HL-60 (cell line): ENCODE measurements around the gene TDRD5.

Experiments
- CTCF ChIP-seq: IDR thresholded peaks from one replicate; pipeline ENCODE4 v1.5.1; 2011; ENCODE audit warnings: low read length, control low read depth, inconsistent platforms; ENCODE audit not compliant: insufficient read depth
- POLR2AphosphoS5 ChIP-seq: IDR thresholded peaks from 2 replicates; pipeline ENCODE4 v1.6.1; 2012; ENCODE audit warnings: low read depth
- REST ChIP-seq: IDR thresholded peaks from 2 replicates; pipeline ENCODE4 v1.6.1; 2012; ENCODE audit warnings: low read depth; ENCODE audit not compliant: insufficient replicate concordance

GRCh38 chr1:179702946-179703539 lies 111.4 kb downstream of the TDRD5 start:
- TF ChIP-seq REST, result no peak
- no peak for TF ChIP-seq POLR2AphosphoS5
- no peak for TF ChIP-seq CTCF
